ENCODE data around the gene MARVELD1.

DNA sequence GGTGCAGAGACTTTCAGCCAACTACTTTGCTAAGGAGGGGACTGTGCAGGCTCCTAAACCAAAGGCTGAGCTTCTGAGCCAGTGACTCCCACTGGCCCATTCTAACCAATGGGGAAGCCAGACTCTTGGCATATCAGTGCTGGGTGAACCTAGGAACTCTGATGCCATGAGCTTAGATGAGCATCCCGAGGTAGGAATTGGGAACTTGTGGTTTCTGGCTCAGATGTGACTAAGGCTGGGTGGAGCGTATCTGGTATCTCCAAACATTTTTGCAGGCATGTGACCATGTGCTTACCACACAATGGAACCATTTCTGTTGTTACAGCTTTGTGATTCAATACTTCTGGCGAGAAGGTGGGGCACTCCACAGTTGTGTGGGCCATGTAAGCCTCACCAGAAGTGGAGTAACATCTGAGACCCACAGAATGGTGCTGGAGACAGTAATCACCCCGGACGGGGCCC, 23.9 kb upstream of the MARVELD1 start:
- TF ChIP-seq ZNF274 (IDR thresholded peaks at IDR 0.05; ENCODE audit: low read depth, low read length), result no peak
- TF ChIP-seq YY1 (IDR thresholded peaks at IDR 0.05; ENCODE audit: insufficient read depth, insufficient read length), result no peak
